Fibroblast of lung (primary cell): ENCODE data around the gene PRRG3. TPM values are rescaled to one million over a fixed set of nuclear protein-coding genes. Genes with fewer than 3 reads are reported as not detected.

Experiments used
- DNase-seq, 2 donors: peaks; one replicate each; pipeline versions ENCODE4 v3.0.0 to v3.0.0-alpha.2; 2010; ENCODE audit warnings: low read depth in 2 of 2
- H2AFZ ChIP-seq: 2 replicates; pipeline ENCODE4 v1.5.1; 2012; ENCODE audit warnings: low read length, control low read depth, inconsistent platforms
- H3K27ac ChIP-seq: 2 replicates; pipeline ENCODE4 v1.5.1; 2011; ENCODE audit warnings: low read length, control low read depth; ENCODE audit not compliant: insufficient read depth
- H3K27me3 ChIP-seq: 2 replicates; pipeline ENCODE4 v1.5.1; 2011; ENCODE audit warnings: mild to moderate bottlenecking, low read length; ENCODE audit not compliant: control insufficient read depth, insufficient read depth
- H3K36me3 ChIP-seq: 2 replicates; pipeline ENCODE4 v1.5.1; 2011; ENCODE audit warnings: low read length; ENCODE audit not compliant: control insufficient read depth, insufficient read depth
- H3K4me1 ChIP-seq: 2 replicates; pipeline ENCODE4 v1.5.1; 2011; ENCODE audit warnings: low read length; ENCODE audit not compliant: control insufficient read depth, insufficient read depth; ENCODE audit errors: extremely low read depth
- H3K4me2 ChIP-seq: 2 replicates; pipeline ENCODE4 v1.5.1; 2011; ENCODE audit warnings: low read length, control low read depth; ENCODE audit not compliant: insufficient read depth; ENCODE audit errors: extremely low read depth
- H3K4me3 ChIP-seq, 4 experiments: fragments of 200-600 bp in 1 of 4; sonication (generic) in 1 of 4; replicated peaks in 1 of 4; 2 replicates each; pipeline ENCODE4 v1.5.1; 2011 to 2016; ENCODE audit warnings: low read length in 4 of 4, low read depth in 3 of 4, mild to moderate bottlenecking in 3 of 4, control low read depth in 2 of 4, inconsistent platforms in 1 of 4, mixed read lengths in 1 of 4; ENCODE audit not compliant: insufficient read depth in 1 of 4; ENCODE audit errors: control extremely low read depth in 1 of 4
- H3K79me2 ChIP-seq: 2 replicates; pipeline ENCODE4 v1.5.1; 2012; ENCODE audit warnings: mild to moderate bottlenecking, low read length, inconsistent platforms; ENCODE audit not compliant: control insufficient read depth, insufficient read depth
- H3K9ac ChIP-seq: 2 replicates; pipeline ENCODE4 v1.5.1; 2011; ENCODE audit warnings: mild to moderate bottlenecking, low read length, control low read depth; ENCODE audit not compliant: insufficient read depth
- H3K9me3 ChIP-seq: 2 replicates; pipeline ENCODE4 v1.5.1; 2012; ENCODE audit warnings: low read depth, low read length; ENCODE audit not compliant: control insufficient read depth, insufficient read depth
- H4K20me1 ChIP-seq: 2 replicates; pipeline ENCODE4 v1.5.1; 2011; ENCODE audit warnings: low read length; ENCODE audit not compliant: control insufficient read depth, insufficient read depth; ENCODE audit errors: extremely low read depth
- EZH2 ChIP-seq: IDR thresholded peaks from 2 replicates; pipeline ENCODE4 v1.5.1; 2012; ENCODE audit warnings: low read length, control low read depth, mild to moderate bottlenecking; ENCODE audit errors: missing control alignments
- polyA minus RNA-seq: library from RNA; depleted of rRNA, polyadenylated mRNA; stranded (reverse); fragments of >200 nt; gene quantifications from 2 replicates; pipeline ENCODE4 v1.2.3, GENCODE V29; 2011; ENCODE audit warnings: low replicate concordance
- polyA plus RNA-seq, 2 donors: library from polyadenylated mRNA; depleted of rRNA in 1 of 2; stranded (reverse) in 1 of 2; unstranded in 1 of 2; fragments of >200 nt; gene quantifications; 2 replicates each; pipeline ENCODE4 v1.2.1, GENCODE V29; 2011 to 2012; ENCODE audit warnings: missing spikeins in 1 of 2
- total RNA-seq: library from RNA; depleted of rRNA; stranded (reverse); fragments of >200 nt; gene quantifications from 2 replicates; pipeline ENCODE4 v1.2.1, GENCODE V29; 2014
- TF ChIP-seq, protein P1 (sequence below), 2 donors: IDR thresholded peaks in 1 of 2; conservative IDR thresholded peaks in 1 of 2; 1 replicate in 1 of 2; 2 replicates in 1 of 2; pipeline ENCODE4 v1.5.1; 2011 to 2012; ENCODE audit warnings: low read length in 2 of 2, control low read depth in 1 of 2, inconsistent platforms in 1 of 2, low read depth in 1 of 2, mild to moderate bottlenecking in 1 of 2

The PRRG3 gene
- total RNA-seq (0.66 and 1.0 TPM in 2 replicates), polyA plus RNA-seq (0.03 TPM in 1 of 2 replicates, not detected in the other), polyA minus RNA-seq (not detected in 2 replicates)
- not detected in 2 replicates for polyA plus RNA-seq (2012)

DNA sequence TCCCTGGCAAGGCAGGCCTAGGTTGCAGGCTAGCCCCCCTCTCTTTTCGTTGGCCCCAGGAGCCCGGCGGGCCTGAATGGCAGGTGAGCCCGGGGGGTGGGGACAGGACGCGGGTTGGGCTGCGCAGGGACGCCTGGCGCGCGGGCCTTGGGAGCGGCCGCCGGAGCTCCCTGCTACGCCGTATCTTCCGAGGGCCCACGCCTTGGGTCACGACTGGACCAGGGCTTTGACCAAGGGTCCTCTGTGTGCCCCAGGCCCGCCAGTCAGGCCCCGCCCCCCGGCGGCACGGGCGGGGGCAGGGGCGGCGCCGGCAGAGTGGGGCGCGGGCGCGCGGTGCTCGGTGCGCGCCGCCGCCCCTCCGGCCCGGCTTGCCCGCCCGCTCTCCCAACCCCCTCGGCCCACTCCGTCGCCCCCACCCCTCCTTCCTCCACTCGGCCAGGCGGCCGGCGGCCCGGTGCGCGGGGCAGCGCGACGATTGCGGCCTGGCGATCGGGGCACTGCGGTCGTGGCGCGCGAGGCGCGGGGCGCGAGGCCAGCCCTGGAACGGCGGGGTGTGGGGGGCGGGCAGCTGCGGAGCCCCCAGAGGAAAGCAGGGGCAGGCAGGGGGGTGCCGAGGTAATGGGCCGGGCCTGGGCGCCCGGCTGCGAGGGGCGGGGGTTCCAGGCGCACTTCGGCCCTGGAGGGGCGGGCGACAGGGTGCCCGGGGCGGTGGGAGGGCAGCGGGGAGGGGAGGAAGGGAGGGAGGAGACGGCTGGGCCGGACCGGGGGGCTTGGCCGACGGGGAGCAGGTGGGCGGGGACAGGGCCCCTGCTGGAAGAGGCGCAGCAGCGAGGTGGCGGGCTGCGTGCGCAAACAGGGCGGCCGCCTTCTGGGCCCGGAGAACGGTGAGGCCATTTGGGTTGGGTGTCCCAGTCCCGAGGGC is at the start of gene PRRG3:
TSS of gene PRRG3 (plus strand) at position 798 of the 922 bp plus-strand sequence. CDS start 3,357 bp downstream, outside the sequence.
- TF ChIP-seq, protein P1, sequence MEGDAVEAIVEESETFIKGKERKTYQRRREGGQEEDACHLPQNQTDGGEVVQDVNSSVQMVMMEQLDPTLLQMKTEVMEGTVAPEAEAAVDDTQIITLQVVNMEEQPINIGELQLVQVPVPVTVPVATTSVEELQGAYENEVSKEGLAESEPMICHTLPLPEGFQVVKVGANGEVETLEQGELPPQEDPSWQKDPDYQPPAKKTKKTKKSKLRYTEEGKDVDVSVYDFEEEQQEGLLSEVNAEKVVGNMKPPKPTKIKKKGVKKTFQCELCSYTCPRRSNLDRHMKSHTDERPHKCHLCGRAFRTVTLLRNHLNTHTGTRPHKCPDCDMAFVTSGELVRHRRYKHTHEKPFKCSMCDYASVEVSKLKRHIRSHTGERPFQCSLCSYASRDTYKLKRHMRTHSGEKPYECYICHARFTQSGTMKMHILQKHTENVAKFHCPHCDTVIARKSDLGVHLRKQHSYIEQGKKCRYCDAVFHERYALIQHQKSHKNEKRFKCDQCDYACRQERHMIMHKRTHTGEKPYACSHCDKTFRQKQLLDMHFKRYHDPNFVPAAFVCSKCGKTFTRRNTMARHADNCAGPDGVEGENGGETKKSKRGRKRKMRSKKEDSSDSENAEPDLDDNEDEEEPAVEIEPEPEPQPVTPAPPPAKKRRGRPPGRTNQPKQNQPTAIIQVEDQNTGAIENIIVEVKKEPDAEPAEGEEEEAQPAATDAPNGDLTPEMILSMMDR (conservative IDR thresholded peaks at IDR 0.05 in 1 of 2, IDR thresholded peaks at IDR 0.05 in 1 of 2; ENCODE audit: low read depth in 1 of 2, low read length in 2 of 2): no peak
- TF ChIP-seq EZH2: no peak
- no peak within 1 kb of the TSS for H3K4me3 ChIP-seq
- H3K27ac ChIP-seq: no peak within 1 kb of the TSS
- no peak for DNase-seq
- H3K27me3 ChIP-seq: no peaks in the 10 kb centered on the region
- H3K4me2 ChIP-seq: no peak within 1 kb of the TSS
- H4K20me1 ChIP-seq: no peaks in the 10 kb centered on the region
- H2AFZ ChIP-seq: no peak within 1 kb of the TSS
- H3K9me3 ChIP-seq: no peaks in the 10 kb centered on the region
- H3K9ac ChIP-seq: no peak within 1 kb of the TSS
- H3K4me1 ChIP-seq: no peaks in the 10 kb centered on the region
- H3K79me2 ChIP-seq: no peaks in the 10 kb centered on the region
- H3K36me3 ChIP-seq: no peaks in the 10 kb centered on the region

DNA sequence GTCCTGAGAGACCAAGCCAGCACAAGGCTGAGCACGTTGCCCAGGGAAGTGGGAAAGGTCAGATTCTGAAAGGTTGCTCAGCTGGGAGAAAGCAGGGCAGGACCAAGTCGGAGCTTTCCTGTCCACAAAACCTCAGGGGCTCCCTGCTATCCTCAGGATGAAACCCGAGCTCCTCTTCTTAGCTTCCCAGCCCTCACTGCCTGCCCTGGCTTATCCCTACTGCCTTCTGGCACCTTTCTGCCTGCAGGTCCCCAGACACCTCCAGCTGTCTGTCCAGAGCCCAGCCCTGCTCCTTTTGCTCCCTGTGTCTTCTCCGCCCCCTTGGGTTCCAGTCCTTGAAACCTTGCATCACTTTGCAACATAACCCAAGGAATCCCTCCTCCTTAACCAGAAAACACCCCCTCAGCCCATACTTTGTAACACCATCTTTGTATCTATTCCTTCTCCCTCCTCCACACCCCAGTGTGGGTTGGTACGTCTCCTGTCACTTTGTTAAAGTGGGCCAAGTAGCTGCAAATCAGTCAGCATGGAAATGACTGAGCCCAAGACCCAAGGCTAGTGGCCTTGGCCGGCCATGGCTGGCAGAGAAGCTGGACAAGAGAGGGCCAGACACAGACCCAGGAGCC is 20.0 kb upstream of the PRRG3 start:
- no peak overlapping the region for H3K27ac ChIP-seq
- no peaks in the 10 kb centered on the region for H3K27me3 ChIP-seq
- no peaks in the 10 kb centered on the region for H4K20me1 ChIP-seq
- H3K4me2 ChIP-seq: no peak overlapping the region
- no peak for DNase-seq
- no peaks in the 10 kb centered on the region for H3K4me1 ChIP-seq
- H2AFZ ChIP-seq: no peak overlapping the region
- TF ChIP-seq, protein P1 (conservative IDR thresholded peaks at IDR 0.05 in 1 of 2, IDR thresholded peaks at IDR 0.05 in 1 of 2; ENCODE audit: low read depth in 1 of 2, low read length in 2 of 2): no peak
- TF ChIP-seq EZH2: no peak
- no peak overlapping the region for H3K9ac ChIP-seq
- H3K9me3 ChIP-seq: no peaks in the 10 kb centered on the region
- H3K4me3 ChIP-seq: no peak overlapping the region
- no peaks in the 10 kb centered on the region for H3K79me2 ChIP-seq
- H3K36me3 ChIP-seq: no peaks in the 10 kb centered on the region

DNA sequence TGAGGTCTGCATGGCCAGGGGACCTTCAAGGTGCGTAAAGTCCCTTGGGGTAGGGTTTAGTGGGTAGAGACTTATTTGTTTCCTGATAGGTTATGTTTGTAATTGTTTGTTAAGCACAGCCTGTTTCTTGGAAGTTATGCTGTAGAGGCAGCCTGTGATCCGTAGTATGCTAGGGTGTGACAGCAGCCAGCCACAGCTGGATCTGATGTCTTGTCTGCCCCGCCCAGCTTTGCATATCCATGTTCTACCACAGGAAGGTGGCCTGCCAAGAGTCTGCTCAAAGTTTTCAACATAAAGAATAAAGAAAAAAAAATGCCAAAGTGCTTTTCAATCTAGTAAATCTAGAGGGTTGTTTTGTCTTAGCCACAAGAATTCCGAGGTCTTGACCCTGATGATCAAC is 19.1 kb upstream of the PRRG3 start:
- H3K27me3 ChIP-seq: no peaks in the 10 kb centered on the region
- no peak for DNase-seq
- no peak for TF ChIP-seq EZH2
- TF ChIP-seq, protein P1 (conservative IDR thresholded peaks at IDR 0.05 in 1 of 2, IDR thresholded peaks at IDR 0.05 in 1 of 2; ENCODE audit: low read depth in 1 of 2, low read length in 2 of 2): no peak
- H3K4me3 ChIP-seq: no peak overlapping the region
- H3K36me3 ChIP-seq: no peaks in the 10 kb centered on the region
- H3K27ac ChIP-seq: no peak overlapping the region
- H3K9ac ChIP-seq: no peak overlapping the region
- H4K20me1 ChIP-seq: no peaks in the 10 kb centered on the region
- H3K79me2 ChIP-seq: no peaks in the 10 kb centered on the region
- H3K4me2 ChIP-seq: no peak overlapping the region
- no peaks in the 10 kb centered on the region for H3K4me1 ChIP-seq
- H2AFZ ChIP-seq: no peak overlapping the region
- no peaks in the 10 kb centered on the region for H3K9me3 ChIP-seq
